ENCODE results near the gene CNGB1.
"Not testable (repeated sequence)": the region's sequence is repeated elsewhere in the genome, so short reads cannot be mapped to it uniquely, and the experiment has no call there.

Gene CNGB1

GRCh38 chr16:57982385-57982784 is 11.5 kb upstream of the CNGB1 start:
- peaks cover 30% of the 10 kb centered on the region for H3K27me3 ChIP-seq (ENCODE audit: control insufficient read depth, insufficient read depth, low read length)
- H3K9me3 ChIP-seq (ENCODE audit: control insufficient read depth, insufficient read depth, low read length): no peaks in the 10 kb centered on the region
- H3K9ac ChIP-seq (ENCODE audit: low read depth, low read length): no peak overlapping the region
- H3K4me1 ChIP-seq (ENCODE audit: control insufficient read depth, insufficient read depth, low read length): no peaks in the 10 kb centered on the region
- no peak overlapping the region for H3K4me3 ChIP-seq (ENCODE audit: low read depth, low read length)
- H3K36me3 ChIP-seq (ENCODE audit: control insufficient read depth, insufficient read depth, low read length): no peaks in the 10 kb centered on the region

- H3K4me1 ChIP-seq (ENCODE audit: control insufficient read depth, insufficient read depth, low read length): no peaks in the 10 kb centered on the region
- H3K36me3 ChIP-seq (ENCODE audit: control insufficient read depth, insufficient read depth, low read length): no peaks in the 10 kb centered on the region
- no peak overlapping the region for H3K4me3 ChIP-seq (ENCODE audit: low read depth, low read length)
- peaks cover 26% of the 10 kb centered on the region for H3K27me3 ChIP-seq (ENCODE audit: control insufficient read depth, insufficient read depth, low read length)
- no peaks in the 10 kb centered on the region for H3K9me3 ChIP-seq (ENCODE audit: control insufficient read depth, insufficient read depth, low read length)
- H3K9ac ChIP-seq (ENCODE audit: low read depth, low read length): no peak overlapping the region
Observed at GRCh38 chr16:57981636-57982035, 10.7 kb upstream of the CNGB1 start.

- H3K4me1 ChIP-seq (ENCODE audit: control insufficient read depth, insufficient read depth, low read length): no peaks in the 10 kb centered on the region
- no peak overlapping the region for H3K9ac ChIP-seq (ENCODE audit: low read depth, low read length)
- H3K36me3 ChIP-seq (ENCODE audit: control insufficient read depth, insufficient read depth, low read length): no peaks in the 10 kb centered on the region
- no peak overlapping the region for H3K4me3 ChIP-seq (ENCODE audit: low read depth, low read length)
- H3K9me3 ChIP-seq (ENCODE audit: control insufficient read depth, insufficient read depth, low read length): no peaks in the 10 kb centered on the region
- peaks cover 7% of the 10 kb centered on the region for H3K27me3 ChIP-seq (ENCODE audit: control insufficient read depth, insufficient read depth, low read length)
Observed at GRCh38 chr16:57979006-57979585, 8.2 kb upstream of the CNGB1 start.

GRCh38 chr16:57978070-57978465 is 7.1 kb upstream of the CNGB1 start:
- not testable (repeated sequence) for H3K9me3 ChIP-seq (ENCODE audit: control insufficient read depth, insufficient read depth, low read length); H3K4me3 ChIP-seq (ENCODE audit: low read depth, low read length); H3K36me3 ChIP-seq (ENCODE audit: control insufficient read depth, insufficient read depth, low read length); H3K4me1 ChIP-seq (ENCODE audit: control insufficient read depth, insufficient read depth, low read length); H3K9ac ChIP-seq (ENCODE audit: low read depth, low read length); H3K27me3 ChIP-seq (ENCODE audit: control insufficient read depth, insufficient read depth, low read length)

GRCh38 chr16:57977418-57978069 is 6.6 kb upstream of the CNGB1 start:
- H3K4me3 ChIP-seq (ENCODE audit: low read depth, low read length): no peak overlapping the region
- H3K9me3 ChIP-seq (ENCODE audit: control insufficient read depth, insufficient read depth, low read length): no peaks in the 10 kb centered on the region
- H3K36me3 ChIP-seq (ENCODE audit: control insufficient read depth, insufficient read depth, low read length): no peaks in the 10 kb centered on the region
- no peak overlapping the region for H3K9ac ChIP-seq (ENCODE audit: low read depth, low read length)
- H3K4me1 ChIP-seq (ENCODE audit: control insufficient read depth, insufficient read depth, low read length): no peaks in the 10 kb centered on the region
- no peaks in the 10 kb centered on the region for H3K27me3 ChIP-seq (ENCODE audit: control insufficient read depth, insufficient read depth, low read length)

- no peaks in the 10 kb centered on the region for H3K36me3 ChIP-seq (ENCODE audit: control insufficient read depth, insufficient read depth, low read length)
- H3K9me3 ChIP-seq (ENCODE audit: control insufficient read depth, insufficient read depth, low read length): no peaks in the 10 kb centered on the region
- H3K27me3 ChIP-seq (ENCODE audit: control insufficient read depth, insufficient read depth, low read length): no peaks in the 10 kb centered on the region
- H3K4me1 ChIP-seq (ENCODE audit: control insufficient read depth, insufficient read depth, low read length): no peaks in the 10 kb centered on the region
- H3K4me3 ChIP-seq (ENCODE audit: low read depth, low read length): no peak overlapping the region
- peak overlapping the region; percentile 37 for H3K9ac ChIP-seq (ENCODE audit: low read depth, low read length)
Observed at GRCh38 chr16:57976331-57976796, 5.4 kb upstream of the CNGB1 start.

GRCh38 chr16:57972306-57972705 is 1.4 kb upstream of the CNGB1 start:
- Histone ChIP-seq H3K27me3 (ENCODE audit: control insufficient read depth, insufficient read depth, low read length) (no peaks in the 10 kb centered on the region), H3K36me3 (ENCODE audit: control insufficient read depth, insufficient read depth, low read length) (no peaks in the 10 kb centered on the region), H3K9me3 (ENCODE audit: control insufficient read depth, insufficient read depth, low read length) (no peaks in the 10 kb centered on the region), H3K4me1 (ENCODE audit: control insufficient read depth, insufficient read depth, low read length) (no peaks in the 10 kb centered on the region), H3K9ac (ENCODE audit: low read depth, low read length) (no peak overlapping the region), H3K4me3 (ENCODE audit: low read depth, low read length) (no peak overlapping the region)

- Histone ChIP-seq H3K36me3 (ENCODE audit: control insufficient read depth, insufficient read depth, low read length) (no peaks in the 10 kb centered on the region), H3K4me3 (ENCODE audit: low read depth, low read length) (no peak overlapping the region), H3K9ac (ENCODE audit: low read depth, low read length) (no peak overlapping the region), H3K9me3 (ENCODE audit: control insufficient read depth, insufficient read depth, low read length) (no peaks in the 10 kb centered on the region), H3K4me1 (ENCODE audit: control insufficient read depth, insufficient read depth, low read length) (no peaks in the 10 kb centered on the region), H3K27me3 (ENCODE audit: control insufficient read depth, insufficient read depth, low read length) (no peaks in the 10 kb centered on the region)
Observed at GRCh38 chr16:57971848-57972247, 920 bp upstream of the CNGB1 start.

- no peak overlapping the region for H3K4me3 ChIP-seq (ENCODE audit: low read depth, low read length)
- H3K9ac ChIP-seq (ENCODE audit: low read depth, low read length): no peak overlapping the region
- no peaks in the 10 kb centered on the region for H3K9me3 ChIP-seq (ENCODE audit: control insufficient read depth, insufficient read depth, low read length)
- no peaks in the 10 kb centered on the region for H3K36me3 ChIP-seq (ENCODE audit: control insufficient read depth, insufficient read depth, low read length)
- no peaks in the 10 kb centered on the region for H3K4me1 ChIP-seq (ENCODE audit: control insufficient read depth, insufficient read depth, low read length)
- no peaks in the 10 kb centered on the region for H3K27me3 ChIP-seq (ENCODE audit: control insufficient read depth, insufficient read depth, low read length)
Observed at GRCh38 chr16:57970319-57970718, 609 bp downstream of the CNGB1 start.

- Histone ChIP-seq H3K4me3 (ENCODE audit: low read depth, low read length) (no peak overlapping the region), H3K27me3 (ENCODE audit: control insufficient read depth, insufficient read depth, low read length) (no peaks in the 10 kb centered on the region), H3K9ac (ENCODE audit: low read depth, low read length) (no peak overlapping the region), H3K9me3 (ENCODE audit: control insufficient read depth, insufficient read depth, low read length) (no peaks in the 10 kb centered on the region), H3K4me1 (ENCODE audit: control insufficient read depth, insufficient read depth, low read length) (no peaks in the 10 kb centered on the region), H3K36me3 (ENCODE audit: control insufficient read depth, insufficient read depth, low read length) (no peaks in the 10 kb centered on the region)
Observed at GRCh38 chr16:57969451-57970123, 1.3 kb downstream of the CNGB1 start.

- Histone ChIP-seq H3K9ac (ENCODE audit: low read depth, low read length) (no peak overlapping the region), H3K27me3 (ENCODE audit: control insufficient read depth, insufficient read depth, low read length) (no peaks in the 10 kb centered on the region), H3K4me1 (ENCODE audit: control insufficient read depth, insufficient read depth, low read length) (no peaks in the 10 kb centered on the region), H3K4me3 (ENCODE audit: low read depth, low read length) (no peak overlapping the region), H3K36me3 (ENCODE audit: control insufficient read depth, insufficient read depth, low read length) (no peaks in the 10 kb centered on the region), H3K9me3 (ENCODE audit: control insufficient read depth, insufficient read depth, low read length) (no peaks in the 10 kb centered on the region)
Observed at GRCh38 chr16:57967916-57968315, 3.0 kb downstream of the CNGB1 start.

GRCh38 chr16:57966986-57967385 is 3.9 kb downstream of the CNGB1 start:
- Histone ChIP-seq H3K9ac (ENCODE audit: low read depth, low read length) (no peak overlapping the region), H3K27me3 (ENCODE audit: control insufficient read depth, insufficient read depth, low read length) (no peaks in the 10 kb centered on the region), H3K4me3 (ENCODE audit: low read depth, low read length) (no peak overlapping the region), H3K4me1 (ENCODE audit: control insufficient read depth, insufficient read depth, low read length) (no peaks in the 10 kb centered on the region), H3K36me3 (ENCODE audit: control insufficient read depth, insufficient read depth, low read length) (no peaks in the 10 kb centered on the region), H3K9me3 (ENCODE audit: control insufficient read depth, insufficient read depth, low read length) (no peaks in the 10 kb centered on the region)

Measured in iPS-15b (cell line).